Stimulated activated CD8-positive, alpha-beta memory T cell treated with anti-CD3 and anti-CD28 coated beads, Interleukin-15, amount 100 ng/mL, for 4 hours (primary cell): ENCODE results near the gene ZNF789.
"Not testable (repeated sequence)": the region's sequence is repeated elsewhere in the genome, so short reads cannot be mapped to it uniquely, and the experiment has no call there.

Source experiments
- DNase-seq, 2 donors: peaks; one replicate each; pipeline ENCODE4 v3.0.0-alpha.2; 2020; ENCODE audit warnings: low read depth in 2 of 2

Gene ZNF789

DNA sequence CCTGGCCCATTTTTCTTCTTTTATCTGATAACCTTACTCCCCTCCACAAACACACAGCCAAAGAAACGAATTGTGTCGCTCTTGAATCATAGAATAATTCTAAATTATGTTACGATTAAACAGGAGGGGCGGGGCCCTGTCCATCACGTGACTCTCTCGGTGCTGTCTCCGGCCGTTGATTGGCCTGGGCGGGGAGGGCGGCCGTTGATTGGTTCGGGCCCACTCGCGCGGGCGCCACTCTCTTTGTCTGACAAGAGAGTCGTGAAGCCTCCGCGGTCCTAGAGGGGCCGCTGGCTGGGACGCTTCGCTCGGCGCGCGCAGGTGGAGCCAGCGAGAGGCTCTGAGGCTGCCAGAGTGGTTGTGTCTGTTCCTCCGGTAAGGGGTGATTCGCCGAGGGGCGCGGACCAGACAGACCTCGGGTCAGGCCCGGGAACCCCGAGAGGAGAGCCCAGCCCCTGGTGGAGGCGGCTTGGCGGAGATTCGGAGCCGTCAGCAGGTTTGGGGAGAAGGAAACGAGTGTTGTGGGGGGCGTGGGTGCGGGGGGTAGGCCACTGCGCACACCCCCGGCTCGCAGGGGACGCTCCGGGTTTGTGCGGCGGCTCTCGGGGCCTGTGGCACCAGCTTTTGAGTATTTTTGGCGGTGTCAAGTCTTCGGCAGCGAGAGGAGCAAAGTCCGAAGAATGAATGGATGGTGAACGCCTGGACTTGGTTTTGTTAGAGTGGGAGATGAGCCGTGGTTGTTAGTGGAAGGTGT lies at the start of gene ZNF789:
Gene ZNF789 (plus strand): TSS at position 330 of the 754 bp plus-strand sequence. CDS start 3,567 bp downstream, outside the sequence.
- DNase-seq = peak; percentile 96

DNA sequence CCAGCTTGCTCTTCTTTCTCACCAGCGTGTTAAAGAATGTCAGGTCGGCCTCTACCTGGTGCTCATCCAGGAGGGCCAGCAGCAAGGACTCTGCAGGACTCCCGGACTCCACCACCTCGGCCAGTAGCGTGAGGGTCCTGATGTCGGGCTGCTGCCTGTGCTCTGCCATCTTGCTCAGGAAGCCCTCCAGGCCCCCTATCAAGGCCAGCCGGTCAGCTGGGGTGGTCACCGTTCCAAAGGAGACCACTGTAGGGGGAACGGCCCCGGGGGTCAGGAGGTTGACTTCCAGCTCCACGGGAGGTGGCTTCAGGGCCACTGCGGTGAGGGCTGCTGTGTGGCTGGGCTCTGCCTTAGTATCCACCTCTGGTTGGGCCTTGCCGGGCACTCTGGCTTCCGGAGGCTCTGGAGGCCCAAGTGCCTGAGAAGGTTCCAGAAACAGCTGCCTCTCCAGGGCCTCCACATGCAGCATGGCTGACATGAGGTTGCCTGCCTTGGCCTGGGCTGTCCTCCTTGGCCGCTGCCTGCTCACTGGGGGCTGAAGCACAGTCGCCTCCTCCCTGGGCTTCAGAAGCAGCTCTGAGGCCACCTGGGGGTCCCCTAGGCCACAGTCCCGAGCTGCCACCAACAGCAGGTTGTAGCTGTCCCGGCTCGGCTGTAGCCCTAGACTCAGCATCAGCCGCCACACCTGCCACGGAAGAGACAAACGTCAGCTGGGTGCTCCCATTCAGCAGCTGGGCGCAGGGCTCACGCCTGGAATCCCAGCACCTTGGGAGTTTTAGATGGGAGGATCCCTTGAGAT lies 47.6 kb upstream of the ZNF789 start:
- DNase-seq = no peak

DNA sequence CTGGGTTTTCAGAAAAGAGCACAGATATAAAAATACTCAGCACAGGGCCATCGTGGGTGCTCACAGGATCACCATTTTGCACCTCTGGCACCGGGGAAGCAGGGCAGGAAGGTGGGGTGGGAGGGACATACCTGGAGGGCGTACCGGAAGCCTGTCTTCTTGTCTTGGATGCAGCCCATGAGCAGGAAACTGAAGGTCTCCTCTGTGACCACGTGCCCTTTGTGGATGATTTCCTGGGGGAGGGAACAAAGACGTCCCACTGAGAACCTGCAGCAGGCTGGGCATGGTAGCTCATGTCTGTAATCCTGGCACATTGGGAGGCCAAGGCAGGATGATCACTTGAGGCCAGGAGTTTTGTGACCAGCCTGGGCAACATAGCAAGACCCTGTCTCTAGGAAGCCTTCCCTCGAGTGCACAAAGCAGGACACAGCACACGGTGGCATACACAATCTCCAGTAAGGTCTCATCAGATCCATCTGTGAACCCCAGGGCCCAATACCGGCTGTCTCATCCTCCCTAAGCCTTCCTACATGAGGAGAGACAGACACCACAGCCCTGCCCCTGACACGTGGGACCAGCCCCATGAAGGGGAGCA lies 43.6 kb upstream of the ZNF789 start:
- DNase-seq = no peak

DNA sequence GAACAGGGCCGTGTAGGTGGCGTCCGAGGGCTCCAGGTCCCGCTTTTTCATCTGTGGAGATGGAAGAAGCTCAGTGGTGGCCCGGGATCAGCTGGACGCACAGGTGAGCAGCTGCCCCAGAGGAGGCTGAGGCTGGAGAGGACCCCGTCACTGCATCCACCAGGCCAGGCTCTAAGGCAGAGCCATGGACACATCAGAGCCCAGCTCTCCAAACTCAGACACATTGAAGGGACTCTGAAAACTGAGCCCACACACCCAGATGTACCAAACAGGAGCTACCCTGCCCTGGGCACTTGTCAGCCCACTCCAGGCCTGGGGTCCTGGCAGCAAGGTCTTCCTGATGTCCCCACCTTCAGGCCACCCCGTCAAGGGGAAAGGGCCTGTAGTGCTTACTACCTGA lies 42.9 kb upstream of the ZNF789 start:
- DNase-seq = no peak

DNA sequence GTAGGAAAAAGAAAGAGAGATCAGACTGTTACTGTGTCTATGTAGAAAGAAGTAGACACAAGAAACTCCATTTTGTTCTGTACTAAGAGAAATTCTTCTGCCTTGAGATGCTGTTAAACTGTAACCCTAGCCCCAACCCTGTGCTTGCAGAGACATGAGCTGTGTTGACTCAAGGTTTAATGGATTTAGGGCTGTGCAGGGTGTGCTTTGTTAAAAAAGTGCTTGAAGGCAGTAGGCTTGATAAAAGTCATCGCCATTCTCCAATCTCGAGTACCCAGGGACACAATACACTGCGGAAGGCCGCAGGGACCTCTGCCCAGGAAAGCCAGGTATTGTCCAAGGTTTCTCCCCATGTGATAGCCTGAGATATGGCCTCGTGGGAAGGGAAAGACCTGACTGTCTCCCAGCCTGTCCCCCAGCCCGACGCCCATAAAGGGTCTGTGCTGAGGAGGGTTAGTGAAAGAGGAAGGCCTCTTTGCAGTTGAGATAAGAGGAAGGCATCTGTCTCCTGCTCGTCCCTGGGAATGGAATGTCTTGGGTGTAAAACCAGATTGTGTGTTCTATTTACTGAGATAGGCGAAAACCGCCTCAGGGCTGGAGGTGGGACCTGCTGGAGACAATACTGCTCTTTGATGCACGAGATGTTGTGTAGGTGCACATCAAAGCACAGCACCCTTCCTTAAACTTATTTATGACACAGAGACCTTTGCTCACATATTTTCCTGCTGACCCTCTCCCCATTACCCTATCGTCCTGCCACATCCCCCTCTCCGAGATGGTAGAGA lies 40.7 kb upstream of the ZNF789 start:
- not testable (repeated sequence) for DNase-seq

DNA sequence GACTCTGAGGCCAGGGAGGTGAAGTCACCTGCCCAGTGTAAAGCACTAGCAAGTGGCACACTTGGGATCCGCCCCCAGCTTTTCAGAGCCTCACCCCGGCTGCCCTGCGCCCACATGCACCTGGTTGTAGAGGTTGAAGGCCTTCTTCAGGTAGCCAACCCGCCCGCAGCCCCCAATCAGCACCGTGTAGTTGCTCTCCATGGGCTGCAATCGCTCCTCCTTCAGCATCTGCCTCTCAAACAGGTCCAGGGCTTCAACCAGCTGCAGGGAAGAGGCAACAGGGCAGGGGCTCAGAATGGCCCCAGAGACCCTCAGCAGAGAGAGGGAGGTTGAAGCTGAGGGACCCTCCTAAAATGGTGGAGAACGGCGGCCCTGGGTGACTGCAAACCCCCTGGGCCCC lies 39.5 kb upstream of the ZNF789 start:
- DNase-seq = no peak

DNA sequence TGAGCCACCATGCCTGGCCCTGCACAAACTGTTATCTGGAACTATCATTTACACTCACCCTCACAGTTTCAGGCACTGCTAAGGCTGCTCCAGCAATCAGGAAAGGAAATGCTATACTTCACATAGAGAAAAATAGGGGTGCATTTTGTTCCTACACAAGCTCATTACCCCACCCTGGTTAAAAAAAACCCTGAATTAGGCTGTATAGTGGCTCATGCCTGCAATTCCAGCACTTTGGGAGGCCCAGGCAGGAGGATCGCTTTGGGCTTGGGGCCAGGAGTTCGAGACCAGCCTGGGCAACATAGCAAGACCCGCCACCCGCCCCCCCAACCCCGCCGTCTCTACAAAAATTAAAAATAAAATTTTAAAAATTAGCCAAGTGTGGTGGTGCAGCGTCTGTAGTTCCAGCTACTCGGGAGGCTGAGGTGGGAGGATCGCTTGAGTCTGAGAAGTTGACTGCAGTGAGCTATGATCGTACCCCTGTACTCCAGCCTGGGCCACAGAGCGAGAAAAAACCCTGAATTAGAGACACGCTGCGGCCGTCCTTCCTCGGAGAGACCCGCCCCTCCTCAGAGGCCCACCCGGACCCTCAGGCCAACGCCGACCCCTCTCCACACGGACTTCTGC lies 34.6 kb upstream of the ZNF789 start:
- DNase-seq = no peak

DNA sequence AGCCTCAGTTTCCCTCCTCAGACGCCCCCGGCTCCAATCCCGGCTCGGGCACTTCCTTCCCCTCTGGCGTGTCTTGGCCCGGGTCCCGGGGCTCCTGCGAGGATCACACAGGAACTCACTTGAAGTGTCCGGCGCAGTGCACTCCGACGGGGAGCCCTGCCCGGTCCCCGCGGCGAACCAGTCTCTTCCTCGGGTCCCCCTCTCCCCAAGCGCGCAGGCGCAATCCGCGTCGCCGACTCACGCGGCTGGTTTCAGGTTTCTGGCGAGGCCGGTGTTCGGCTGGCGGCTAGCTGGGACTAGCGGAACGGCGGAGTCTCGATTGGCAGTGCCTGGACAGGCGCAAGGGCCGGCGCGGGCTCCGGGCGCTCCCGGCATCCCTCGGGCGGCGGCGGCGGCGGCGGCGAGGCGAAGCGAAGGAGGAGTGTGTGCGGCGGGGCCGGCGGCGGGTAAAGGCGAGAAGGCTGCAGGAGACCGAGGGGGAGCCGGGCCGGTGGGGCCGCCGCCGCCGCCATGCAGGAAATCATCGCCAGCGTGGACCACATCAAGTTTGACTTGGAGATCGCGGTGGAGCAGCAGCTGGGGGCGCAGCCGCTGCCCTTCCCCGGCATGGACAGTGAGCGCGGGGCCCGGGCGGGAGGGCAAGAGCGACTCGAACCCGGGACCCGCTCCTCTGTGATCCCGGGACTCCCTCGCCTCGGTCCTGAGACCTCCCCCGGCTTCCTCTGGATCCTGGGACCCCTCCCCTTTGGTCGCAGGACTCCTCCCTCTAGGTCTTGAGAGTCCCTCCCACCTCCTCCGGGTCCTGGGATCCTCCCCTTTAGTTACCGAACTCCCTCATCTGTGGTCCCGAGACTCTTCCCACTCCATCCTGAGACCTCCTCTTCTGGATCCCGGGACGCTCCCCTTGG lies 33.9 kb upstream of the ZNF789 start, which contains the start of the genes CPSF4 and PTCD1:
Gene CPSF4 (plus strand): TSS at position 371 of the 908 bp plus-strand sequence. CDS start 140 bp downstream, at position 511.
Gene PTCD1 (minus strand): TSS at position 226 of the 908 bp plus-strand sequence. CDS start 3,556 bp downstream, outside the sequence.
- peak; percentile 83 to 85 for DNase-seq

DNA sequence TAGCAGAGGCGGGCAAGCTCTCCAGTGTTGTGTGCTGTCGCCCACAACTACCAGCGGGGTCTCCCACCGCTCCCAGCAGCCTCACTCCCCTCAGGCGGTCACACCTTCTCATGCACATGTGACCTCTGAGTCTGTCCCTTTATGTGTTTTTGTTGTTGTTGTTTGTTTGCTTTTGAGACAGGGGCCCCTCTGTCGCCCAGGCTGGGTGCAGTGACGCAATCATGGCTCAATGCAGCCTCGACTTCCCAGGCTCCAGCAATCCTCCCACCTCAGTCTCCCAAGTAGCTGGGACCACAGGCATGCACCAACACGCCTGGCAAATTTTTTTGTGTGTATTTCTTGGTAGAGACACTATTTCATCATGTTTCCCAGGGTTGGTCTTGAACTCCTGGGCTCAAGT lies 32.5 kb upstream of the ZNF789 start:
- DNase-seq = no peak

DNA sequence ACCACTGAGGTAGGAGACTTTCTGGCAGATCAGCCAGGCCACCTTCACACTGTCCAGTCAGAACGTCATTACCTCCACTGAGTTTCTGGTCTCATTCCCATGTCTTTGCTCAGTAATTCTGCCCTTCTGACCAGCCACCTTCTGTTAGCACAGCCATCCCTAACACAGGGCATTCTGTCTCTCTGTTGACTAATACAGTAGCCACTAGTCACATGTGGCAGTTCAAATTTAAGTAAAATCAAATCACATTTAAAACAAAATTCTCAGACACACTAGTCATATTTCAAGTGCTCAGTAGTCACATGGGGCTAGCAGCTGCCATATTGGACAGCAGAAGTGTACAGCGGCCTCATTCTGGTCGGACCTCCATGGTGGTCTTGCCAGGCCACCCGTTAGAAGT lies 26.6 kb upstream of the ZNF789 start:
- DNase-seq = no peak

DNA sequence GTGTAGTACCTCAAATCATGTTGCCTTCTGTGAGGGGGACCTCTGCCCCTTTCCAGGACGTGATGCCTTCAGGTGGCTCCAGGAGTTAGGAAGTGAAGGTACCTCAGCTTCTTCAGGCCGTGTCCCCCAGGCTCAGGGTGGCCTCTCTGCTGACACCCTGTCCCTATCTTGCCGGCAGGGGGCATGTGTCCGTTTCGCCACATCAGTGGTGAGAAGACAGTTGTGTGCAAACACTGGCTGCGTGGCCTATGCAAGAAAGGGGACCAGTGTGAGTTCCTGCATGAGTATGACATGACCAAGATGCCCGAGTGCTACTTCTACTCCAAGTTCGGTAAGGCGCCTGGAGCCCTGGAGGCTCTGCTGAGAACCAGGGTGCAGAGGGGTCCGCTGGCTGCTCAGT lies 24.7 kb upstream of the ZNF789 start:
- no peak for DNase-seq

DNA sequence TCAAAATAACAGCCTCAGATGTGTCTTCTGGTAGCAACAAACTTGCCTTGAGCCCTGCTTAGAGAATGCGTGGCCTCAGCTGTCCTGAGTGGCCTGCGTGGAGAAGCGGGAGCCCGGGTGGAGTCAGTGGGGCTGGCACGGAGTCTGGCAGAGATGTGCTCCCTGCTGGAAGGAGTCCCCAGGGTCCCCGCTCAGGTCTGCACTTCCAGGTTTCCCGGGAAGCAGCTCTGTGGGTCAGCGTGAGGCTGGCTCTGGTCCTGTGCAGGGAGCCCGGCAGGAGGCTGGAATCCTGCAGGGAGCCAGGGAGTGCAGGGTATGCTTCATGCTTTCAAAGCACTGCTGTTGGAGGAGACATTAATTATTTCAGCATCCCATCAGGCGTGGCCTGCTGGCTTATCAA lies 23.8 kb upstream of the ZNF789 start:
- DNase-seq = no peak

DNA sequence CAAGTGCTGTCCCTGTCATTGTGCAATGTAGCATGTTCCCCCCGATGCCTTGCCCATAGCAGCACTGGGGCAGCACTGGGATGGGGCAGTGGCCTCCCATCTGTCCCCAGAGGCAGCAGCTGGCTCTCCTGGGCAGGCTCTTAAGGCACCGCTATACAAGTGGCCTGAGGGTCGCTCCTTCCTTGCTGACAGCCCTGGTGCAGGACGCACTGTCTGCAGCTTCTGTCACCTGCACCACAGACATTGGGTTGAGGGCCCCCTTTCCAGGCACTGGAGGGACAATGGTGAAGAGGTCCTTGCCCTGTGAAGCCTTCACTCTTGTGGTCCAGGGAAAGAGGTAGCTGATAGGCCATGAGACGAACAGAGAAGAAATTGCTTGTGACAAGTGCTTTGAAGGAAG lies 23.4 kb upstream of the ZNF789 start:
- no peak for DNase-seq

DNA sequence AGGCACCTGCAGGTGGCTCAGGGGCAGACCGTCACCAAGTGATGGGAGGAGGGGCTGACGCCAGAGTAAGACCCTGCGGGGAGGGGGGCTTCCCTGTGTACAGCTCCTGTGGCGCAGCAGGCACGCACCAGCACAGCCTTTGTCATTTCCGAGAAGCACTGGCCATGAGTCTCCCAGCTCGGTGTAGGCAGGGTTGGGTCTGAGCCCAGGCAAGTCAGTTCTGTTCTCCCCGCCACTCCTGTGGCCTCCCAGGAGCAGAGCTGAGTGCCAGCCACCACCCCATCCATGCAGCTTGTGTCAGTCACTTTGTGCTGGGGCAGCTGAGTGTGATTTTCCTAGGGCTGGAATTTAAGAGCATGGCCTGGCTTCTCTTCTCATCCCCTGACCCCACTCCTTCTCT lies 20.8 kb upstream of the ZNF789 start:
- no peak for DNase-seq

DNA sequence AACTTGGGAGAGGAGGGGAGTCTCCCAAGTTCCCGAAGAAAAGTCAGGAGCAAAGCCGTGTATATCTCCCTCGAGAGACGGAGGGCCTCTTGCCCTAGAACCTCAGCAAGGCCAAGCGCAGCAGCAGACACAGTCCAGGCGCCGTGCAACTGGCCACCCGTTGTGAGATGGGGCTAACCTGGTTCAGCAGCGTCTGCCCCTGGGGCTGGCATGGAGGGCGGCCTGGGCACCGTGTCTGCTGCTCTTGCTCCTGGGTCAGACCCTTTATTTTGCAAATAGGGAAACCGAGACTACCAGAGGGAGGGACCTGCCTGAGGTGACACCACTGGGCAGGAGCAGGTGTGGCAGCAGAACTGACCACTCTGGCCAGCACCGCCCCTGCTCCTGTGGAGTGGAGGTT lies 20.1 kb upstream of the ZNF789 start:
- DNase-seq = no peak

DNA sequence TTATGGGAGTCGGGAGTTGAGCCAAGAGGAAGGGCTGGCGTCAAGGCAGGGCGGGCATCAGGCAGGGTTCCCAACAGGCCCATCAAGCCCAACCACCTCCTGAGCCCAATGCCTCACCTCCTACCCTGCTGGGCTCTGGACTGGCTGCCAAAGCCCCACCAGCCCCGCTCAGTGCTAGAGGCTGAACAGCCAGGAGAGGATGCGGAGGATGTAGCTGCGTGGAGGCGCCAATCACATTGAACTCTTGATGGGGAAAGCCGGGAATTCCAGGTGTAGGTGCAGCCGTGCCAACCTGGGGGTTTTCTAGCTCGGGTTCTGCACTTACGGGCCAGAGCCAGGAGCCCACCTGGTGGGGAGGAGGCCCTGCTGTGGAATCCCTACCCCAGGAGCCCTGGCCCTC lies 19.6 kb upstream of the ZNF789 start:
- DNase-seq = no peak

DNA sequence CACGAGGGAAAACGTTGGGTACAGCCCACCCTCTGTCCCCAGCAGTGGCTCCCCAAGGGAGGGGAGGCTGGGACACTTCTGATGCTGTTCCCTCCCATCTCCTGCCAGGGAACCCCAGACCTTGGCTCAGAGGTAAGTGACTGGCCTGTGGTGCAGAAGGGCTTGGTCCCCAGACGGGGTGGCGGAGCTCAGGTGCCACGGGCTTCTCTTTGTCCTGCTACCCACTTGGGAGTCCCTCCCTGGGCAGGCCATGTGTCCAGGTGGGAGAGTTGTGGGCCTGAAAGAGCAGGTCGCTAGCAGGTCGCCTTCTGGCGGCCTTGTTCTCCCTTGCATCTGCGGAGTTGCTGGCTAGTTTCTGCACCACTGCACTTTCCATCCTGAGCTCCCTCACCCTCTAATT lies 16.8 kb upstream of the ZNF789 start:
- DNase-seq = no peak

DNA sequence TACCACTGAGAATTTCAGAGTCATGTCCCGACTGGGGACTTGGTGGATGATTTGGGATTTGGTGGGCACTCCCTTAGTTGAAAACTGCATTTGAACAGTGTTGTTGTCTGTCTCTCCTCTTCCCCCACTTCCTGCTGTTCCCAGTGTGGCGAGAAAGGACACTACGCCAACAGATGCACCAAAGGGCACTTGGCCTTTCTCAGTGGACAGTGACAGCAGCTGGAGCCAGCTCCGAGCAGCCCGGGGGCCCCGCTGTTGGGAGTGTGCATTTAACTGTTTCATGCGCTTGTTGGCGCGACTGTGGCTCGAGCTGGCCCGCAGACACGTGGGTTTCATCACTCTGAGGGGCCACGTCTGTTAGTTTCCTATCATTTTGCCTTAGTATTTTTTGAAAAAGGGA lies 16.4 kb upstream of the ZNF789 start:
- no peak for DNase-seq

DNA sequence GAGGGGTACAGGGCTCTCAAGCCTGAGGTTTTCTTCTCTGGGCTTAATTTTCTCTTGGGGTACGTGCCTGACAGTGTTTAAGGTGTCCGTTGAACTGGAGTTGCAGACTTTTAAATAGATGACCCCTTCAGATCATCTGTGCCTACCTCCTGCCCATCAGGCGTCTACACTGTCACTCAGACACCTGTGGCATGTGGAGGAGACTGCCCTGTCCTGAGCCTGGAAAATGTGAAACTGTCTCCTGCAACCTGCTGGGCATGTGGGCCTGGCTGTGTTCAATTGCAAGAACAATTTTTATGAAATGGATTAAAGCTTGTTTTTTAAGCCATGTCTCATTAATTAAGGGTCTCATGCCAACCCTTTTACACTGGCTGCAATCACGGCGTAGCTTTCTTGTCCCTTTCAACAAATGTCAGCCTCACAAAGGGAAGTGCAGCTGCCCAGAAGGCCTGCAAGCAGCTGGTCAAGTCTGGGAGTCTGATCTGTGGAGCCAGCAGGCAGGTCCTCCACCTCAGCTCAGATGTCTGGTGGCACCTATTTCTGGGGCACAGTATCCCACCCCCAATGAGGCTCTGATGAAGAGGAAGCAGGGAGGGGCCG lies 15.5 kb upstream of the ZNF789 start:
- no peak for DNase-seq
